ENCODE data around the gene ERO1B.
"Not testable (repeated sequence)": the region's sequence is repeated elsewhere in the genome, so short reads cannot be mapped to it uniquely, and the experiment has no call there.

Gene ERO1B, protein sequence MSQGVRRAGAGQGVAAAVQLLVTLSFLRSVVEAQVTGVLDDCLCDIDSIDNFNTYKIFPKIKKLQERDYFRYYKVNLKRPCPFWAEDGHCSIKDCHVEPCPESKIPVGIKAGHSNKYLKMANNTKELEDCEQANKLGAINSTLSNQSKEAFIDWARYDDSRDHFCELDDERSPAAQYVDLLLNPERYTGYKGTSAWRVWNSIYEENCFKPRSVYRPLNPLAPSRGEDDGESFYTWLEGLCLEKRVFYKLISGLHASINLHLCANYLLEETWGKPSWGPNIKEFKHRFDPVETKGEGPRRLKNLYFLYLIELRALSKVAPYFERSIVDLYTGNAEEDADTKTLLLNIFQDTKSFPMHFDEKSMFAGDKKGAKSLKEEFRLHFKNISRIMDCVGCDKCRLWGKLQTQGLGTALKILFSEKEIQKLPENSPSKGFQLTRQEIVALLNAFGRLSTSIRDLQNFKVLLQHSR

GRCh38 chr1:236281654-236282424 lies at the start of gene ERO1B:
Gene ERO1B, minus strand, starts transcription at chr1:236281958. Its CDS starts 175 bp downstream, at chr1:236281783.
- DNase-seq: peak; percentile 99

- not testable (repeated sequence) for DNase-seq
These were observed 49.7 kb upstream of the ERO1B start for GRCh38 chr1:236331412-236331811.

DNA sequence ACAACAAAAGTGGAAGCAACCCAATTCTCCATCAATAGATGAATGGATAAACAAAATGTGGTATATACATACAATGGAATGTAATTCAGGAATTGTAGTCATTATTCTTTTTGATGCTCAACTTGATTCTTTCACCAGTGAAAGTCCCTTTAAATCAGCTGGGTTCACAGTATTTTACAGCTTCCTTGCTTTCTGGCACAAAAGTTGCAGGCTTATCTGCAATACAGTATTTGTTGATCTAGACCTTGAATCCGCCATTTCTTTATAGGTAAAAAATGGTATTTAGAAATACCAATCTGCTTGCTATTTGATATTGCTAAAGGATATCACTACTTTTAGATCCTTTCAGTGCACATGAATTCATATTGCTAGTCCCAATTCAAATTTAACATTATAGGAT lies 44.7 kb upstream of the ERO1B start:
- DNase-seq: no peak

GRCh38 chr1:236325567-236325966 lies 43.8 kb upstream of the ERO1B start:
- DNase-seq: no peak

DNA sequence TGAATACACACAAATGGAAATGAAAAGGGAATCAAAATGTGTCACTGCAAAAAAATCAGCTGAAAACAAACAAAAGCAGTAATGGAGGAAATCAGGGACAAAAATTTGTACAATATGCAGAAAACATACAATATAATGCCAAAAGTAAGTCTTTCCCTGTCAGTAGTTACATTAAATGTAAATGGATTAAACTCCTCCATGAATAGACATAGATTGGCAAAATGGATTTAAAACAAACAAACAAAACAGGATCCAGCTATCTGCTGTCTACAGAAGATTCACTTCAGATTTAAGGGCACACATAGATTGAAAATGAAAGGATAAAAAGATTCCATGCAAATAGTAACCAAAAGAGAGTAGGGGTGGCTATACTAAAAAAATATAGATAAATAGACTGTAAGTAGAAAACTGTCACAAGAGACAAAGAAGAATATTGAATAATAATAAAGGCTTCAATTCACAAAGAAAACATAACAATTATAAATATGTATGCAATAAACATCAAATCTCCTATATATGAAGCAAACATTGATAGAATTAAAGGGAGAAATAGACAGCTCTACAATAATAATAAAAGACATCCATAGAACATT lies 42.2 kb upstream of the ERO1B start:
- DNase-seq: no peak

GRCh38 chr1:236322566-236323409 lies 41.0 kb upstream of the ERO1B start:
- DNase-seq: no peak

GRCh38 chr1:236321101-236321500 lies 39.3 kb upstream of the ERO1B start:
- DNase-seq: no peak

- DNase-seq: no peak
These were observed 38.9 kb upstream of the ERO1B start for GRCh38 chr1:236320671-236321070.

DNA sequence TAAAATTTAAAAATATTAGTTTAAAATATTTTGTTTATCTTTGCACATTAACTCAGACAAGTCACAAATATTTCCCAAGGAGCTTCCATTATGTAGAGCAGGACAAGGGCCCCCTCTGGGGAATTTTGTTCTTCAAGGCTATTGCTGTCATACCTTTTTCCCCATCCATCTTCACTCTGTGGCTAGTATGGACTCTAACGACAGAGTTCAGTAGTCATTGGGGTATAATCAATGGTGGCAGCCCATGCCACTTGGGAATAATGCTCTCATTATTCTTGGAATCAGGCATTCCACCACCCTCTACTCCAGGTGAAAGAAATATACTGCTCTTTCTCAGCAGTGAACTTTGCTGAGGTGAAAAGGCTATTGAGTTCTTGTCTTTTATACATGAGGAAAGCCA lies 38.5 kb upstream of the ERO1B start:
- DNase-seq: no peak

- DNase-seq: no peak
These were observed 34.7 kb upstream of the ERO1B start for GRCh38 chr1:236316437-236316836.

DNA sequence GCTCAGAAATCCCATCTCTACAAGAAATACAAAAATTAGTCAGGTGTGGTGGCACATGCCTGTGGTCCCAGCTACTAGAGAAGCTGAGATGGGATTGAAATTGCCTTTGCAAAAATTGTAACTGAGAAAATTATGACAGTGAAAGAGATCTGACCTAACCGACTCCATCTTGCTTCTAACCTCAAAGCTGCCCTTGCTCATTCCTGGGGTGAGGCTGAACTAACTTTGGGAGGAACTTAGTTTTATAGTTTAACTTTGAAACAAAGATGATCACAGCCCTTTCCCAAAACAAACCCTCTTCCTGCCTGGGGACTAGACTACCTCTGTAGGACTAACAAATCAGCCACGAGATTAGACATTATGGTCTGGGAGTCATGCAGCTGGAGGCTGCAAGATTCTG lies 33.8 kb upstream of the ERO1B start:
- DNase-seq: no peak

GRCh38 chr1:236315092-236315491 lies 33.3 kb upstream of the ERO1B start:
- no peak for DNase-seq

- not testable (repeated sequence) for DNase-seq
These were observed 32.3 kb upstream of the ERO1B start for GRCh38 chr1:236314050-236314449.

- no peak for DNase-seq
These were observed 31.7 kb upstream of the ERO1B start for GRCh38 chr1:236313427-236313826.

DNA sequence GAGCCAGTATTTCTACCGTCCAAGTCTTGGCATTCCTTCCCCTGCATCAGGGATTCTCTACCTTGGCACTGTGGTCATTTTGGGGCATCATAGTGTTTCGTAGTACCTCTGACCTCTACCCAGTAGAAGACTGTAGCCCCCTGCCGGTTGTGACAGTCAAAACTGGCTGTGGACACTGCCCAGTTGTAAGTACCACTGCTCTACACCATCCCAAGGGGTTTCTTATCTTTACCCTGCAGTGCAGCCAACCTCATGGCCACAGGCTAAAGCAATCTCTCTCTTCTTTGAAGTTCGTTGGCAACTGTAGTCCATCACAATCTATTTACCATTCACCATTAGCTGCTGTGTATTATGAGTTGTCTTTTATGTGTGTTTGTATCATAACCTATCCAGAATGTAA lies 29.3 kb upstream of the ERO1B start:
- peak; percentile 31 for DNase-seq

DNA sequence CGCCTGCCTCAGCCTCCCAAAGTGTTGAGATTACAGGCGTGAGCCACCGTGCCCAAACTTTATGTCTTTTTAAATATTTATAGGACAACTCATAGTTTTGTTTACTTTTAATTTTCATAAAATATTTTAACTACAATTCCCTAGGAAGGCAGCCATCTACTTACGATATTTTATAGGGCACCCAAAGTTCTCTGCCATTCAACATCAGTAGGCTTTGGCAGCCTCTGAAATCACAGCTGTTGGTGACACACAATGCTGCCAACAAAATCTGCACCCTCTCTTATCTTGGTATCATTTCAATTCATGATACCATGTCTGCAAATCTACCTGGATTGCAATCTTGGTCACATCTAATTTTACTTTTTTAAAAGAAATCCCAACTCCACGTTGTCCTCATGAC lies 27.1 kb upstream of the ERO1B start:
- DNase-seq: no peak

GRCh38 chr1:236307435-236307834 lies 25.7 kb upstream of the ERO1B start:
- DNase-seq: no peak

- DNase-seq: peak; percentile 11
These were observed 22.9 kb upstream of the ERO1B start for GRCh38 chr1:236304682-236305081.

- DNase-seq: peak; percentile 16
These were observed 21.9 kb upstream of the ERO1B start for GRCh38 chr1:236303675-236304074.

DNA sequence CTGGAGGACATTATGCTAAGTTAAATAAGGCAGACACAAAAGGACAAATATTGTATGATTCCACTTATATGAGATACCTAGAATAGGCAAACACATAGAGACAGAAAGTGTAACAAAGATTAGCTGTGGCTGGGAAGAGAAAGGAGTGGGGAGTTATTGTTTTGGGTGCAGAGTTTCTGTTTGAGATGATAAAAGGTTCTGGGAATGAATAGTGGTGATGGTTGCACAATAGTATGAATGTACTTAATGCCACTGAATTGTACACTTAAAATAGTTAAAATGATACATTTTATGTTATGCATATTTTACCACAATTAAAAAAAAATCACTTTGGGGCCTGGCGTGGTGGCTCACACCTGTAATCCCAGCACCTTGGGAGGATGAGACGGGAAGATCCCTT lies 21.2 kb upstream of the ERO1B start:
- no peak for DNase-seq

GRCh38 chr1:236301958-236302335 lies 20.2 kb upstream of the ERO1B start:
- DNase-seq: no peak

- DNase-seq: no peak
These were observed 19.6 kb upstream of the ERO1B start for GRCh38 chr1:236301080-236301957.

Data from hematopoietic multipotent progenitor cell treated with erythropoietin and hydrocortisone succinate and interleukin-3 and kit ligand, for 6 days (in vitro differentiated cells).